NOMO-1 (cell line): Measurements from ENCODE around the gene SPCS2.
"Not testable (repeated sequence)": the region's sequence is repeated elsewhere in the genome, so short reads cannot be mapped to it uniquely, and the experiment has no call there.

ENCODE experiments used
- DNase-seq, 2 experiments: peaks; one replicate each; lab custom pipeline; 2025; ENCODE audit not compliant: unreplicated experiment in 2 of 2; lab: John Stamatoyannopoulos, UW

Gene SPCS2

GRCh38 chr11:74992852-74993251, 43.8 kb downstream of the SPCS2 start:
- DNase-seq, result no peak

GRCh38 chr11:75000975-75001354, 51.9 kb downstream of the SPCS2 start:
- no peak for DNase-seq

GRCh38 chr11:75001686-75002085, 52.6 kb downstream of the SPCS2 start:
- DNase-seq, result no peak

DNA sequence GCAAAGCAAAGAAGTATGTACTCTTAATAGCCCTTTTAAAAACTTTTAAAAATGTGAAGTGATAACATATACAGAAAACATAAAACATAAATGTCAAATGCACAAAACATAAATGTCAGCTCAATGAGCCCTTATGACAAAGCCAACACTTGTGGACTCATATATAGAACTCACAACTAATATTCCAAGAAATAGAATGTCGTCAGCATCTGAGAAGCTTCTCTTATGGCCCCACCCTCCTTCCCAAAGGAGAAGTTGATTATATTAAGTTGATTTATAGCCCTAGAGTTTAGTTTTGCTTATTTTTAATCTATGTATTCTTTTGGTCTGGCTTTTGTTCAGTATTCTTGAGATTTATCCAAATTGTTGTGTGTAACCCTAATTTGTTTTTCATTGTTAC, 53.5 kb downstream of the SPCS2 start:
- no peak for DNase-seq

- no peak for DNase-seq
Observed at GRCh38 chr11:75004215-75004614, 55.1 kb downstream of the SPCS2 start.

DNA sequence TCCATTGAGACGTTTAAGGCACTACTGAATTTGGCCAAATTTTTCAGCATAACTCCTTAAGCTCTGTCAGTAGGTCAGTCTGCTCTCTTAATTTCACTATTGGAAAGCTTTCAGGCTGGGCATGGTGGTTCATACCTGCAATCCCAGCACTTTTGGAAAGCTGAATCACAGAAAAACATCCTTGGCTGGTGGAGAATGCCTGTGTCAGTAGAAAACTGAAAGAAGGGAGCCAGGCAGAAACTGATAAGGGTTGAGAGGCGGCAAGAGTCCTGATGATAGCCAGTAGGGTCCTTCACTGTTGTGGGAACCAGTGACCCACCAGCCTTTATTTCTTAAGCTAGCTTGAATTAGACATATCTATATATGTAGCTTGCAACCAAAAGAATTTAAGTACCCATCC, 62.3 kb downstream of the SPCS2 start:
- no peak for DNase-seq

- no peak for DNase-seq
Observed at GRCh38 chr11:75011872-75012271, 62.8 kb downstream of the SPCS2 start.

DNA sequence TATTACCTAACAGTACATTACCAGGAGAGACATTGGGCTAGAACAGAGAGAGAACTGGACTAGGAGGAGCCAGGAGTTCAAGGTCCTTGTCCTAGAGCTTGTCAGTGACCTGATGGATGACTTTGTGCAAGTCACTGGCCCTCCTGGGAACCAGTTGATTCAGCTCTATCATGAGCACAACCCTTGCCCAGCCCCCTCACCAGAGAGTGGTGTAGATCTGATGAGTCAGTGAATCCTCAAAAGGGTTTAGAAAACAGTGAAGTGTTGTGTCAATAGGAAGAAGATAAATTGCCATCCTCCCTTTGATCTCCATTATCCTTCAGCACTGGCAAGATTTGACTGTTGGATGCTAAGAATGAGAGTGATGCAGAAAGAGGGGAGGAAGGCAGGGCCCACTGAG, 64.0 kb downstream of the SPCS2 start:
- DNase-seq, result no peak

GRCh38 chr11:75014129-75014528, 65.1 kb downstream of the SPCS2 start:
- DNase-seq, result no peak

DNA sequence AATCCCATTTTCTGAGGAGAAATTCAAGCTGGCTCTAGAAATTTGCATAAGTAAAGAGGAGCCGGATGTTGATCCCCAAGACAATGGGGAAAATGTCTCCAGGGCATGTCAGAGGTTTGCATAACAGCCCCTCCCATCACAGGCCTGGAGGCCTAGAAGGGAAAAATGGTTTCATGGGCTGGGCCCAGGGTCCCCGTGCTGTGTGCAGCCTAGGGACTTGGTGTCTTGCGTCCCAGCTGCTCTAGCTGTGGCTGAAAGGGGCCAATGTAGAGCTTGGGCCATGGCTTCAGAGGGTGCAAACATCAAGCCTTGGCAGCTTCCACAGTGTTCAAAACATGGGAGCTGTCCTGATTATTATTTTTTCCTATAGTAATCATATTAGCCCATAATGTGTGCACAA, 70.1 kb downstream of the SPCS2 start:
- DNase-seq, result not testable (repeated sequence)

DNA sequence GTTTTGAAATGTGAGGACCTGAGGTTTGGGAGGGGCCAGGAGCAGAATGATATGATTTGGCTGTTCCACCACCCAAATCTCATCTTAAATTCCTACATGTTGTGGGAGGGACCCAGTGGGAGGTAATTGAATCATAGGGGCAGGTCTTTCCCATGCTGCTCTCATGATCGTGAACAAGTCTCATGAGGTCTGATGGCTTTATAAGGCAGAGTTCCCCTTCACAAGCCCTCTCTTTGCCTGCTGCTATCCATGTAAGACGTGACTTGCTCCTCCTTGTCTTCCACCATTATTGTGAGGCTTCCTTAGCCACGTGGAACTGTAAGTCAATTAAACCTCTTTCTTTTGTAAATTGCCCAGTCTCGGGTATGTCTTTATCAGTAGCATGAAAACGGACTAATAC, 71.3 kb downstream of the SPCS2 start:
- not testable (repeated sequence) for DNase-seq

- DNase-seq, result no peak
Observed at GRCh38 chr11:75022296-75022695, 73.2 kb downstream of the SPCS2 start.

DNA sequence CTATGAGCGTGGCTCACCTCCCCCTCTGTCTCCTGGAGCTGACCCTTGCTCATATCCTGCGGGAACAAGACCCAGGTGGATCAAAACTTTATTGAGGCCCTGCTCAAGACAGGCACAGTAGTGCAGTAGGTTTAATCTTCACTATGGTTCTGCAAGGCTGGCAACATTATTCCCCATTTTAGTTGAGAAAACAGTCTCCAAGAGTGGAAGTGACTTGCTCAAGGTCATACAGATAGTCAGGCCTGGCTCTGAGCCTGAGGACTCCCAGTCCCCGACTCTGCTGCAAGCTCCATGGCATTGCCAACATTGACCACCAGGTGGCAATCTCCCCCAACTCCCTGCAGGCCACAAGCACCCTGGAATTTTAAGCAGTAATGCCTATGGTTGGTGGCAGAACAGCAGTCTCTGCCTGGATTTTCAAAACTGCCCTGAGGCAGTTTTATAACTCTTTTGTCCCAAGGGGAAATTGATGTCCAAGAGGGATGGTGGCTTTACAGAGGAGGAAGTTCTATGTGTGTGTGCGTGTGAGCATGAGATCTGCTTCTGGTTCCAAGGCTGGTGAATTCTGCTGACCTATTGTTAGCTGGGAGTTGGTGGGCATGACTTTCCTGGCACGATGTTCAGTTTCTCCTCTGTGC, 73.8 kb downstream of the SPCS2 start:
- DNase-seq, result peak; percentile 37 to 40

- DNase-seq, result no peak
Observed at GRCh38 chr11:75023446-75024067, 74.5 kb downstream of the SPCS2 start.

GRCh38 chr11:75024068-75024449, 75.0 kb downstream of the SPCS2 start:
- no peak for DNase-seq

GRCh38 chr11:75024764-75025211, 75.7 kb downstream of the SPCS2 start:
- no peak for DNase-seq

DNA sequence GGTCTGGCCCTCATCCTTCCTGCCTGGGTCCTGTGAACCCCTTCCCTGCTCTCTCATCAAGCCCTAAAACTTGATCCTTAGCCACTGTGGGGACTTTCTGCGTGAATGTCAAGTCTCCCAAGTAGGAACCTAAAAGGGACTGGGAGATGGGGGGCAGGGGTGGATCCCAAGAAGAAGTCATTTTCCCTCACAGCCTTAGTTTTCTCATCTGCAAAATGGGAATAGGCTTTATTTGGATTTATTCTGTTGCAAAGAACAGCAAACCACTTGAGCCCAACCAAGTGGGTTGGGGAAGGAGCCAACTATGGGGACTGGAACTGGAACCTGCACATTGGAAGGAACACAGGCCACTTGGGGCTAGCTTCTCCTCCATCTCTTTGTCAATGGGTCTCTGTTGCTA, 76.5 kb downstream of the SPCS2 start:
- DNase-seq, result no peak

DNA sequence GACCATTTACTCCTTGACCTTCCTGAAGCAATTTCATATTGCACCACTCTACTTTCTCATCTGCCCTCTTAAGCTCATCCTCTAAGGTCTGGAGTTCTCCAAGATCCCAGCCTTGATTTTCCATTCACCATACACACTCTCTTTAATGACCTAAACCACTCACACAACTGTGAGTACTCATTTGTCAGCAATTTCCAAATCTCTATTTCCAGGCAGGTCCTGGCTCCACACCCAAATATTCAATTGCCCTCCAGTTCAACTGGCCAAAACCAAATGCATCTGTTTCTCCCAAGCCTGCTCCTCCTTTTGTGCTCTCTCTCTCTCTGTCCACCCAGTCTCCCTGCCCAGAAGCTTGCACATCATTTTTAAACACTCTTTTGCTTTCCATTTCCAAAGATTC, 79.3 kb downstream of the SPCS2 start:
- DNase-seq, result no peak
